Measurements from ENCODE around the gene RBMS1.

GRCh38 chr2:160419776-160420505, 73.7 kb downstream of the RBMS1 start:
- TF ChIP-seq POLR2A (IDR thresholded peaks at IDR 0.05) (no peak), POLR2AphosphoS5 (IDR thresholded peaks at IDR 0.05; ENCODE audit: insufficient read depth in 1 of 2, low read depth in 1 of 2) (no peak)
- TF ChIP-seq, protein P1, sequence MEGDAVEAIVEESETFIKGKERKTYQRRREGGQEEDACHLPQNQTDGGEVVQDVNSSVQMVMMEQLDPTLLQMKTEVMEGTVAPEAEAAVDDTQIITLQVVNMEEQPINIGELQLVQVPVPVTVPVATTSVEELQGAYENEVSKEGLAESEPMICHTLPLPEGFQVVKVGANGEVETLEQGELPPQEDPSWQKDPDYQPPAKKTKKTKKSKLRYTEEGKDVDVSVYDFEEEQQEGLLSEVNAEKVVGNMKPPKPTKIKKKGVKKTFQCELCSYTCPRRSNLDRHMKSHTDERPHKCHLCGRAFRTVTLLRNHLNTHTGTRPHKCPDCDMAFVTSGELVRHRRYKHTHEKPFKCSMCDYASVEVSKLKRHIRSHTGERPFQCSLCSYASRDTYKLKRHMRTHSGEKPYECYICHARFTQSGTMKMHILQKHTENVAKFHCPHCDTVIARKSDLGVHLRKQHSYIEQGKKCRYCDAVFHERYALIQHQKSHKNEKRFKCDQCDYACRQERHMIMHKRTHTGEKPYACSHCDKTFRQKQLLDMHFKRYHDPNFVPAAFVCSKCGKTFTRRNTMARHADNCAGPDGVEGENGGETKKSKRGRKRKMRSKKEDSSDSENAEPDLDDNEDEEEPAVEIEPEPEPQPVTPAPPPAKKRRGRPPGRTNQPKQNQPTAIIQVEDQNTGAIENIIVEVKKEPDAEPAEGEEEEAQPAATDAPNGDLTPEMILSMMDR (IDR thresholded peaks at IDR 0.05), result no peak

Measured in vagina (tissue), 2 donors.